CD4-positive, alpha-beta memory T cell (primary cell): ENCODE data around the gene NCK2. TPM values are rescaled to one million over a fixed set of nuclear protein-coding genes. Genes with fewer than 3 reads are reported as not detected.

Source experiments
- CTCF ChIA-PET: fragments of 350-600 bp; sonication (Branson Sonifier 250); formaldehyde crosslinking; loops from one replicate; lab custom pipeline; 2021; ENCODE audit warnings: inconsistent platforms; ENCODE audit not compliant: partially characterized antibody; lab: Charles Lee
- POLR2A ChIA-PET: fragments of 350-600 bp; sonication (Branson Sonifier 250); formaldehyde crosslinking; loops from one replicate; lab custom pipeline; 2021; ENCODE audit not compliant: partially characterized antibody; lab: Charles Lee
- DNase-seq, 5 donors: peaks; one replicate each; pipeline versions ENCODE4 v3.0.0 to v3.0.0-alpha.2; 2020 to 2022; ENCODE audit warnings: mixed read lengths in 1 of 5
- H3K27ac ChIP-seq: one replicate; pipeline ENCODE4 v1.7.0; 2013; ENCODE audit warnings: low read depth, low read length
- H3K27me3 ChIP-seq: 2 replicates; pipeline ENCODE4 v1.7.0; 2013; ENCODE audit warnings: mild to moderate bottlenecking, low read length, moderate library complexity; ENCODE audit not compliant: insufficient read depth
- H3K36me3 ChIP-seq: 2 replicates; pipeline ENCODE4 v1.7.0; 2013; ENCODE audit warnings: mild to moderate bottlenecking, low read length, moderate library complexity; ENCODE audit not compliant: insufficient read depth
- H3K4me1 ChIP-seq: 2 replicates; pipeline ENCODE4 v1.7.0; 2013; ENCODE audit warnings: mild to moderate bottlenecking, low read length, moderate library complexity; ENCODE audit not compliant: insufficient read depth
- H3K4me3 ChIP-seq, 2 donors: one replicate each; pipeline ENCODE4 v1.7.0; 2013; ENCODE audit warnings: low read length in 2 of 2, mild to moderate bottlenecking in 1 of 2
- H3K9me3 ChIP-seq, 2 donors: one replicate each; pipeline ENCODE4 v1.7.0; 2013; ENCODE audit warnings: low read length in 2 of 2, control low read depth in 1 of 2; ENCODE audit not compliant: control insufficient read depth in 1 of 2
- H3K27ac Mint-ChIP-seq, 7 donors: one replicate each; pipeline ENCODE4 v1.8.0; 2020 to 2021; ENCODE audit warnings: mixed read lengths in 7 of 7, mild to moderate bottlenecking in 6 of 7, inconsistent platforms in 3 of 7, moderate library complexity in 3 of 7
- H3K27me3 Mint-ChIP-seq, 2 donors: one replicate each; pipeline ENCODE4 v1.8.0; 2020 to 2021; ENCODE audit warnings: mixed read lengths in 2 of 2
- H3K36me3 Mint-ChIP-seq, 2 donors: one replicate each; pipeline ENCODE4 v1.8.0; 2020 to 2021; ENCODE audit warnings: mixed read lengths in 2 of 2, inconsistent platforms in 1 of 2, mild to moderate bottlenecking in 1 of 2
- H3K4me1 Mint-ChIP-seq, 4 donors: one replicate each; pipeline ENCODE4 v1.8.0; 2020 to 2021; ENCODE audit warnings: mixed read lengths in 4 of 4, mild to moderate bottlenecking in 1 of 4
- H3K4me3 Mint-ChIP-seq, 8 donors: one replicate each; pipeline ENCODE4 v1.8.0; 2020 to 2021; ENCODE audit warnings: mixed read lengths in 8 of 8, mild to moderate bottlenecking in 7 of 8, moderate library complexity in 6 of 8, inconsistent platforms in 3 of 8
- H3K9me3 Mint-ChIP-seq, 8 donors: one replicate each; pipeline ENCODE4 v1.8.0; 2020 to 2021; ENCODE audit warnings: mixed read lengths in 8 of 8, mild to moderate bottlenecking in 5 of 8, inconsistent platforms in 3 of 8, moderate library complexity in 1 of 8
- intact Hi-C: fragments of 100-400 bp; cut with micrococcal nuclease; formaldehyde crosslinking; loops from one replicate; pipeline ENCODE4 v1.15.1; 2023
- polyA plus RNA-seq, 2 donors: library from polyadenylated mRNA; unstranded; fragments of 300-500 nt; fragmentation: Illumina TruSeq; gene quantifications; one replicate each; pipeline ENCODE4 v1.2.3, GENCODE V29; 2021
- total RNA-seq, 2 experiments: library from RNA; stranded (reverse); gene quantifications; one replicate each; pipeline ENCODE4 v1.2.3, GENCODE V29; 2021

The NCK2 gene
- total and polyA plus RNA-seq, 4 experiments from 2014 or later = 58.0 to 98.6 (median 87.3) TPM

GRCh38 chr2:105935063-105935462 is 190.4 kb downstream of the NCK2 start:
- peak overlapping the region; percentile 34 for H3K27ac ChIP-seq
- POLR2A ChIA-PET = interaction anchor here (0.7 to 3.3 kb wide), 16 partner anchors 8 to 159 kb away, joined by 3 to 24 read pairs (median 4); no protein-coding TSS in a partner anchor
- peak in 4 of 5 donors; percentile 45 to 57 (median 51) for DNase-seq

GRCh38 chr2:105936954-105937353 is 192.2 kb downstream of the NCK2 start:
- ChIA-PET CTCF (no interaction called here), POLR2A (interaction anchor here (0.5 to 1.3 kb wide), 3 partner anchors 8 to 52 kb away, joined by 3 to 5 read pairs (median 3); no protein-coding TSS in a partner anchor)
- H3K4me1 Mint-ChIP-seq = peaks cover 4 to 20% (median 7%) of the 10 kb centered on the region in 4 donors
- H3K4me3 Mint-ChIP-seq = no peak overlapping the region
- H3K9me3 ChIP-seq = no peaks in the 10 kb centered on the region
- H3K27ac Mint-ChIP-seq = no peak overlapping the region
- DNase-seq = no peak
- no peaks in the 10 kb centered on the region for H3K36me3 ChIP-seq
- intact Hi-C loops = no loop called here
- no peaks in the 10 kb centered on the region for H3K27me3 ChIP-seq
- H3K4me1 ChIP-seq = peaks cover 44% of the 10 kb centered on the region
- H3K27ac ChIP-seq = no peak overlapping the region
- no peak overlapping the region for H3K4me3 ChIP-seq
- peaks cover 5 to 7% of the 10 kb centered on the region in 2 donors for H3K36me3 Mint-ChIP-seq
- no peaks in the 10 kb centered on the region for H3K27me3 Mint-ChIP-seq
- H3K9me3 Mint-ChIP-seq = peaks cover 4 to 14% (median 6%) of the 10 kb centered on the region in 8 donors

More at GRCh38 chr2:105935063-105935462, 190.4 kb downstream of the NCK2 start:
- H3K4me3 ChIP-seq = peak overlapping the region in 1 of 2 donors; percentile 36
- Mint-ChIP-seq H3K27me3 (no peaks in the 10 kb centered on the region), H3K4me3 (no peak overlapping the region), H3K4me1 (peaks cover 12 to 23% (median 16%) of the 10 kb centered on the region in 4 donors), H3K27ac (no peak overlapping the region), H3K36me3 (peaks cover 5 to 7% of the 10 kb centered on the region in 2 donors), H3K9me3 (peaks cover 2 to 12% (median 5%) of the 10 kb centered on the region in 8 donors)
- H3K4me1 ChIP-seq = peaks cover 57% of the 10 kb centered on the region
- no peaks in the 10 kb centered on the region for H3K36me3 ChIP-seq
- H3K27me3 ChIP-seq = no peaks in the 10 kb centered on the region
- no peaks in the 10 kb centered on the region for H3K9me3 ChIP-seq
- intact Hi-C loops = no loop called here
- CTCF ChIA-PET = interaction anchor here (1.0 to 3.4 kb wide), 11 partner anchors 9 to 192 kb away, joined by 3 to 26 read pairs (median 4); no protein-coding TSS in a partner anchor

DNA sequence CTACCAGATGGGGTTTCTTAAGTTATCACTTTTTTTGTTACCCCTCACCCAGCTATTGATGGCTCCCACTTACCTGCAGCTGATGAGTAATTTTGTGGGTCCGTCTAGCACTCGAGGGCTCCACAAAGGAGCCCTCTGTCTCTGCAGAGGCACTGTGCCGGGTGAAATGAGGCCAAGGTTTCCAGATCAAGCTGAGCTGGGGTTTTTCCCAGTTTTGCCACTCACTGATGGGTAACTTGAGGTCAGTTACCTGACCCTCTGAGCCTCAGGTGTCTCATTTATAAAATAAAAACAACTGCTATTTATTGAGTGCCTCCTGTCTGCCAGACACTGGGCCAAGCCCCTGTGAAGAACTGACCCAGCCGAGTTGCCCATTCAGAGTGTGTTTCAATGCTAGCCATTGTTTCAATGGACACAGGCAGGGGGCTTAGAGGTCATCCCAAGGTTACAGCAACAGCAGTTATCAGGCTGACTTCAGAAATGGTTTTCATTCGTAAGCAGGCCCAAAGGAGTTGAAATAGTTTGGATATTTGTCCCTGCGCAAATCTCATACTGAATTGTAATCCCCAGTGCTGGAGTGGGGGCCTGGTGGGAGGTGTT is 192.9 kb downstream of the NCK2 start:
- Mint-ChIP-seq H3K4me3 (no peak overlapping the region), H3K9me3 (peaks cover 4 to 14% (median 6%) of the 10 kb centered on the region in 8 donors), H3K27ac (peak overlapping the region in 1 of 7 donors; percentile 53), H3K36me3 (peaks cover 5 to 7% of the 10 kb centered on the region in 2 donors), H3K27me3 (no peaks in the 10 kb centered on the region), H3K4me1 (peaks cover 4 to 19% (median 6%) of the 10 kb centered on the region in 4 donors)
- no peak overlapping the region for H3K27ac ChIP-seq
- no peaks in the 10 kb centered on the region for H3K27me3 ChIP-seq
- ChIA-PET CTCF (no interaction called here), POLR2A (interaction anchor here (1.0 to 1.3 kb wide), 2 partner anchors 9 to 10 kb away, joined by 3 to 5 read pairs; no protein-coding TSS in a partner anchor)
- H3K4me1 ChIP-seq = peaks cover 39% of the 10 kb centered on the region
- H3K36me3 ChIP-seq = no peaks in the 10 kb centered on the region
- no peak overlapping the region for H3K4me3 ChIP-seq
- DNase-seq = no peak
- no peaks in the 10 kb centered on the region for H3K9me3 ChIP-seq
- intact Hi-C loops = no loop called here
